ENCODE measurements around the gene MRPL36. TPM values are rescaled to one million over a fixed set of nuclear protein-coding genes. Genes with fewer than 3 reads are reported as not detected.

Gene MRPL36
- total RNA-seq, 1 donor from 2014 or later: 51.6 TPM

DNA sequence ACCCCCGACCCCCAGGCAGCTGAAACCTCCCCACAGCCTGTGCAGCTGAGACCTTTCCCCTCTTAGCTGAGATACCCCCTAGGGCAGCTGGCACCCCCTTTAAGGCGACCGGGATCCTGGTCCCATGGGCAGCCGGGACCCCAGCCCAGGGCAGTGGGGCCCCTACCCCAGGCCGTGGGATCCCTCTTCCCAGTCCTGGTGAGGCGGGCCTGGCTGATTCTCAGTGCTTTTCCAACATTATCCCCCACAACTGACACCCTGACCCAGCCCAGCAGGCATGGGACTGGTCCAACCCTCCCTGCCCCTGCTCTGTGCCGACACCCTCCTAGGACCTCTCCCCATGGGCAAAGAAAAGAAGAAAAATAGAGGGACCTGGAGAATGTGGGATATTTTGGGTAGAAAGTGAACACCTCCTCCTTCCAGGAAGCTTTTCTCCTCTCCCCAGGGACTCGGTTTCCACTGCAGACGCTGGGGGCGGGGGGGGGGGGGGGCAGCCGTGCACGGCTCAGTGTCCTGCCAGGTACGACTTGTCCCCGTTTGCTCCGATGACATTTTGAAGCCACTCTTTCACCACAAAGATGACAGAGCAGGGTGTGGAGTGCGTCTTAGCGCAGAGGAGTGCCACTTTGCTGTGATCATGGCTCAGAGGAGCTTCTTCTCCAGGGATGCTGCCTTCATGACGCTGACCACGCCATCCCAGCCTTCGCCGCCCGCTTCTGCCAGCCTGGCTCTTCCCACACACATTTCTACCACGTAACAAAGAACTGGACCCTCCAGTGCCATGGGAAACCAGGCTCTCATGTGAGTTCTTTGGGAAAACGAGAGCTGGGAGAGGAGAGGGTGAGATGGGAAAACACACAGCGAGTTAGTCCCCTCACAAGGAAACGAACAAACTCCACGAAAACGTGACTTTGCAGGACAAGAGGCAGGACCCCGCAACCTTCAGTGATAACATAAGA is 47.5 kb downstream of the MRPL36 start:
- TF ChIP-seq, protein P1, sequence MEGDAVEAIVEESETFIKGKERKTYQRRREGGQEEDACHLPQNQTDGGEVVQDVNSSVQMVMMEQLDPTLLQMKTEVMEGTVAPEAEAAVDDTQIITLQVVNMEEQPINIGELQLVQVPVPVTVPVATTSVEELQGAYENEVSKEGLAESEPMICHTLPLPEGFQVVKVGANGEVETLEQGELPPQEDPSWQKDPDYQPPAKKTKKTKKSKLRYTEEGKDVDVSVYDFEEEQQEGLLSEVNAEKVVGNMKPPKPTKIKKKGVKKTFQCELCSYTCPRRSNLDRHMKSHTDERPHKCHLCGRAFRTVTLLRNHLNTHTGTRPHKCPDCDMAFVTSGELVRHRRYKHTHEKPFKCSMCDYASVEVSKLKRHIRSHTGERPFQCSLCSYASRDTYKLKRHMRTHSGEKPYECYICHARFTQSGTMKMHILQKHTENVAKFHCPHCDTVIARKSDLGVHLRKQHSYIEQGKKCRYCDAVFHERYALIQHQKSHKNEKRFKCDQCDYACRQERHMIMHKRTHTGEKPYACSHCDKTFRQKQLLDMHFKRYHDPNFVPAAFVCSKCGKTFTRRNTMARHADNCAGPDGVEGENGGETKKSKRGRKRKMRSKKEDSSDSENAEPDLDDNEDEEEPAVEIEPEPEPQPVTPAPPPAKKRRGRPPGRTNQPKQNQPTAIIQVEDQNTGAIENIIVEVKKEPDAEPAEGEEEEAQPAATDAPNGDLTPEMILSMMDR (IDR thresholded peaks at IDR 0.05; ENCODE audit: insufficient read depth, low read length, poor library complexity, severe bottlenecking): no peak
- no peaks in the 10 kb centered on the region for H3K36me3 ChIP-seq (ENCODE audit: control insufficient read depth, insufficient read depth, low read length)
- no peak for DNase-seq (ENCODE audit: low read depth)
- H3K4me3 ChIP-seq (ENCODE audit: low read depth, low read length): no peak overlapping the region
- H3K27me3 ChIP-seq (ENCODE audit: control insufficient read depth, insufficient read depth, low read length): peaks cover 7% of the 10 kb centered on the region

DNA sequence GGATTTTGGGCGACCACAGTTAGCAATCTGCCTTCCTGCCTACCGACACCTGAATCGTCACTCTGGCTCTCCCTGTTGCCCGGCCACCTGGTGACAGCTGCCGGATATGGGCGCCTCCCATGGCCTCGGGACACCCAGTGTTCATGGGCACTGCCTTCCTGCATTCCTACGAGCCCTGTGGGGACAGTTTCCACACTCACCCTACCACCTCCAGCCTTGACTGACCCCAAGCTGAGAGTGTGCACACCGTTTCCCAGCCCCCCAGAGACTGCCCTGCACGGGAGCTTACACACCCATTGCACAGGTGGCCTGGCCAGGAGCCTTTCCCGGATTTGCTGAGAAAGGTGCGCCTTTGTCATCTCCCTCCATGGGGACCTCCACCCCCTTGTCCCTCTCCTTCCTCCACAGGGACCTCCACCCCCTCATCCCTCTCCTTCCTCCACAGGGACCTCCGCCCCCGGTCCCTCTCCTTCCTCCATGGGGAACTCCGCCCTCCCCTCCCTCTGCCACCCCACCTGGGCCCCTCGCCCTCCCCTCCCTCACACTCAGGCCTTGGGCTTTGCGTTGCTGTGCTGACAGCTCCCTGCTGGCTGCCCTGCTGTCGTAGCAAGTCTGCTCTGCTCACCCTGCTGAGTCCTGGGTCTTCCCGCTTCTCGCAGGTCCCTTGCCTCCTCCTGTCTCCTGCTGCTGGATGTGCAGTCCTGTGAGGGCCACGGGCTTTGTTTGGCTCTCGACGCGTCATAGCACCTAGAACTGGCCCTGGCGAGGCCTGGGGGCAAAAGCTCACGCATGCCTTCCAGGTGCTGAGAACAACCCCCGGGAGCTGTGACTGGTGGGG is 48.4 kb downstream of the MRPL36 start:
- TF ChIP-seq, protein P1 (IDR thresholded peaks at IDR 0.05; ENCODE audit: insufficient read depth, low read length, poor library complexity, severe bottlenecking): no peak
- Histone ChIP-seq H3K4me3 (ENCODE audit: low read depth, low read length) (no peak overlapping the region), H3K27me3 (ENCODE audit: control insufficient read depth, insufficient read depth, low read length) (peaks cover 7% of the 10 kb centered on the region), H3K36me3 (ENCODE audit: control insufficient read depth, insufficient read depth, low read length) (no peaks in the 10 kb centered on the region)
- DNase-seq (ENCODE audit: low read depth): no peak

DNA sequence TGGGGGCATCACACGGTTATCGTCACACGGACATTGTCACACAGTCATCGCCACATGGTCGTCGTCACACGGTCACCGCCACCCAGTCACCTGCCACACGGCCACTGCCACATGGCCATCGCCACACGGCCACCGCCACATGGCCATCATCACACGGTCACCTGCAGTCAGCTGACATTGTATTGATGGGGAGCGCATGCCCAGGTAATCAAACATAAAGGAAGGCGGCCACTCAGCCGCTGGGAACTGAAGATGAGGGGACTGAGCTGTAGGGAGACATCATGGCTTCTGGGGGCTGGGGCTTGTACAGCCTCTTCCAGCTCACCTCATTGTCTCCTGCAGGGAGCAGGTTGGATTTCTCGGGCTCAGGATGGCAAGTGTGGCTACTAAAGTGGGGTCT is 49.2 kb downstream of the MRPL36 start:
- H3K4me3 ChIP-seq (ENCODE audit: low read depth, low read length): no peak overlapping the region
- DNase-seq (ENCODE audit: low read depth): no peak
- peaks cover 6% of the 10 kb centered on the region for H3K27me3 ChIP-seq (ENCODE audit: control insufficient read depth, insufficient read depth, low read length)
- TF ChIP-seq, protein P1 (IDR thresholded peaks at IDR 0.05; ENCODE audit: insufficient read depth, low read length, poor library complexity, severe bottlenecking): no peak
- H3K36me3 ChIP-seq (ENCODE audit: control insufficient read depth, insufficient read depth, low read length): no peaks in the 10 kb centered on the region

DNA sequence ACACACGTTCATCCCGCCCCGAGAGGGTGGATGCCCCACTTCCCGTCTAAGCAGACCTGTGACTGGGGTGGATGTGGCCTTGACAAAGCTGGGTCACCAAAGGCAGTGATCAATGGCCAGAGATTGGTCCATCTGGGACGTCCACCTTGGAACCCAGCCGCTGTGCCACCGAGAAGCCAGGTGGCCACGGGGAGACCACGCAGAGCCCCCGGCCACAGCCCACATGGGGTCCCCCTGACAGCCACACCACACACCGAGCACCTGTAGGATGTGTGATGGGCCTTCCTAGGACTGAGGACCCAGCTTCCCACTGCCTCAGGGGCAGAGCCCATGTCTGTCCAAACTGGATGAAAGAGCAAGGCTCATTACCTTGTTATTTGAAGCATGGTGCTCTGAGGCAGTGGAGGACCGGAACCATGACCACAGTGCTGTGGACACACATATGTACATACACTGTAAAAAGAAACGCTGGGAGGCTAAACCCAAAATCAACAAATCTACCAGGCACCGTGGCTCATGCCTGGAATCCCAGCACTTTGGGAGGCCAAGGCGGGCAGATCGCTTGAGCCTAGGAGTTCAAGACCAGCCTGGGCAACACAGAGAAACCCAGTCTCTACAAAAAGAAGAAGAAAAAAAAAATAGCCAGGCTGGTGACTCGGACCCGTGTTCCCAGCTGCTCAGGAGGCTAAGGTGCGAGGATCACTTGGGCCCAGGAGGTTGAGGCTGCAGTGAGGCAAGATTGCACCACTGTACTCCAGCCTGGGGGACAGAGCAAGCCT is 50.1 kb downstream of the MRPL36 start:
- peaks cover 1% of the 10 kb centered on the region for H3K27me3 ChIP-seq (ENCODE audit: control insufficient read depth, insufficient read depth, low read length)
- H3K4me3 ChIP-seq (ENCODE audit: low read depth, low read length): no peak overlapping the region
- H3K36me3 ChIP-seq (ENCODE audit: control insufficient read depth, insufficient read depth, low read length): no peaks in the 10 kb centered on the region
- no peak for DNase-seq (ENCODE audit: low read depth)
- TF ChIP-seq, protein P1 (IDR thresholded peaks at IDR 0.05; ENCODE audit: insufficient read depth, low read length, poor library complexity, severe bottlenecking): no peak

DNA sequence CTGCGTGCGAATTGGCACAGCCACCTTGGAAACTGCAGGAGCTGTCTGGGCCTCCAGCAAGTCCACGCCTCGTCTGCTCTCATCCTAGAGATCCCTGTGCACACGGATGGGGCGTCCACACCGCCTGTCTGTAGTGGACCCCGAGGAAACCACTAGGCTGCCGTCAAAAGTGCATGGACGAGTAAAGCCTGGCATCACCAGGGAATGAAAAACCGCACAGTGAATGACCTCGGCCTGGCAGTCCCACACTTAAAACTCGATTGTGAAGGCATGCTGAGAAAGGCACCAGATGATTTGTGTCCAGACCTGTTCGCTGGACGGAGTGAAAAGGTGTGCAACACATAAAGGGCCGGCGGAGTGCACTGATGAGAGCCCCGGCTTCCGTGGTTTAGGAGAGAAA is 50.8 kb downstream of the MRPL36 start:
- TF ChIP-seq, protein P1 (IDR thresholded peaks at IDR 0.05; ENCODE audit: insufficient read depth, low read length, poor library complexity, severe bottlenecking): no peak
- Histone ChIP-seq H3K36me3 (ENCODE audit: control insufficient read depth, insufficient read depth, low read length) (no peaks in the 10 kb centered on the region), H3K4me3 (ENCODE audit: low read depth, low read length) (no peak overlapping the region), H3K27me3 (ENCODE audit: control insufficient read depth, insufficient read depth, low read length) (no peaks in the 10 kb centered on the region)
- no peak for DNase-seq (ENCODE audit: low read depth)

Other genes with a start within 250 kb of the MRPL36 start
- gene NDUFS6, start 1.6 kb upstream of the MRPL36 start, total RNA-seq: 69.2 and 74.8 TPM in 2 replicates
- 0.92 and 4.2 TPM in 2 replicates for gene IRX4, start 83.1 kb upstream of the MRPL36 start, total RNA-seq

All from kidney epithelial cell (primary cell).